ENCODE measurements around the gene ASIC4. TPM values are rescaled to one million over a fixed set of nuclear protein-coding genes. Genes with fewer than 3 reads are reported as not detected.

ASIC4 gene
- total and polyA plus RNA-seq, 7 donors = under 0.01 to 0.07 TPM; not detected in 5

GRCh38 chr2:219538504-219538951, 24.2 kb downstream of the ASIC4 start:
- H3K9me3 ChIP-seq = no peaks in the 10 kb centered on the region

DNA sequence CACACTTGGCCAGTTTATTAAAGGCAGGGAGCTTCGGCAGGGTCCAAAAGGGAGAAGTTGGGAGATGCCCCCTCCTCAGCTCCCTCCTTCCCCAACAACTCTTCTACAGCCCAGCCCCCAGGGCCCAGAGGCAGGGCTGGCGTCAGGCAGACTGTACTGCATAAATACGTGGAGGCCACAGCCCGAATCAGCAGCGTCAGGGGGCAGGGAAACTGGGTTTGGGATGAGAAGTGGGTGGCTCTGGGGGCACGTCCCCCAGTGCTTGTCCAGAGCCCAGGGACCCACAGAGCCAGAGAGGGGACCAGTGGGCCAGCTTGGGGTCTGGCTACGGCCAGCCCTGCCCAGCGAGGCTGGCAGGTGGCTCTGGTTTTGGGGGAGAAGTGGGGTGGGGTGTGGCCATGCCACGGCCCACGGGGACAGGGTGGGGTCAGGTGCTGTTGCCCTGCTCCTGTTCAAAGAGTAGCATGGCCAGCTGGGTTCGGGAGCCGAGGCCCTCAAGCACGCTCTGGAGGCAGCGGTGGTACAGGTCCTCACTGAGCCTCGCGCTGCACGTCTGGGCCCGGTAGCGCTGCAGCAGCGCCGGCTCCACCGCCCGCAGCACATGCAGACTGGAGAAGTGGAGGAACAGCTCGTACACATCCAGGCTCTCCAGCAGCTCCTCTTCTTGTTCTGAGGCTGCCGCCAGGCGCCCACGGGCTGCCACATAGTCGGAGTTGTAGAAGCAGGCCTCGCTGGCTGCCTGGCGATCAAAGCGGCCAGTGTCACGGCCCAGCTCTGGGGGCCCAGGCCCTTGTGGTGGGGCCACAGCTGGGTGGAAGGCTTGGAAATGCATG, 24.9 kb downstream of the ASIC4 start:
- Histone ChIP-seq H3K9me3 (no peaks in the 10 kb centered on the region), H3K4me3 (no peak overlapping the region), H3K27me3 (no peaks in the 10 kb centered on the region), H3K36me3 (peaks cover 6 to 30% (median 15%) of the 10 kb centered on the region in 4 donors), H3K4me1 (peaks cover 0 to 35% (median 25%) of the 10 kb centered on the region in 4 donors), H3K27ac (no peak overlapping the region)
- intact Hi-C loops (cut with DNase I) = no loop called here
- no peak for DNase-seq
- 90 to 91% methylated on average over 32 of the region's 32 CpGs for WGBS, 2 donors
- no peak for TF ChIP-seq EP300 (IDR thresholded peaks at IDR 0.05)
- TF ChIP-seq POLR2AphosphoS5 (IDR thresholded peaks at IDR 0.05) = no peak
- TF ChIP-seq POLR2A (IDR thresholded peaks at IDR 0.05) = no peak
- TF ChIP-seq CTCF (IDR thresholded peaks at IDR 0.05) = no peak

More at GRCh38 chr2:219538504-219538951, 24.2 kb downstream of the ASIC4 start:
- Histone ChIP-seq H3K4me3 (no peak overlapping the region), H3K4me1 (peaks cover 0 to 32% (median 23%) of the 10 kb centered on the region in 4 donors), H3K27ac (no peak overlapping the region), H3K27me3 (no peaks in the 10 kb centered on the region), H3K36me3 (peaks cover 6 to 30% (median 15%) of the 10 kb centered on the region in 4 donors)
- WGBS, 2 donors = 79 to 86% methylated on average over 6 of the region's 6 CpGs
- TF ChIP-seq POLR2A (IDR thresholded peaks at IDR 0.05) = no peak
- TF ChIP-seq CTCF (IDR thresholded peaks at IDR 0.05) = no peak
- TF ChIP-seq EP300 (IDR thresholded peaks at IDR 0.05) = no peak
- TF ChIP-seq POLR2AphosphoS5 (IDR thresholded peaks at IDR 0.05) = no peak
- no peak for DNase-seq
- intact Hi-C loops (cut with DNase I) = no loop called here

DNA sequence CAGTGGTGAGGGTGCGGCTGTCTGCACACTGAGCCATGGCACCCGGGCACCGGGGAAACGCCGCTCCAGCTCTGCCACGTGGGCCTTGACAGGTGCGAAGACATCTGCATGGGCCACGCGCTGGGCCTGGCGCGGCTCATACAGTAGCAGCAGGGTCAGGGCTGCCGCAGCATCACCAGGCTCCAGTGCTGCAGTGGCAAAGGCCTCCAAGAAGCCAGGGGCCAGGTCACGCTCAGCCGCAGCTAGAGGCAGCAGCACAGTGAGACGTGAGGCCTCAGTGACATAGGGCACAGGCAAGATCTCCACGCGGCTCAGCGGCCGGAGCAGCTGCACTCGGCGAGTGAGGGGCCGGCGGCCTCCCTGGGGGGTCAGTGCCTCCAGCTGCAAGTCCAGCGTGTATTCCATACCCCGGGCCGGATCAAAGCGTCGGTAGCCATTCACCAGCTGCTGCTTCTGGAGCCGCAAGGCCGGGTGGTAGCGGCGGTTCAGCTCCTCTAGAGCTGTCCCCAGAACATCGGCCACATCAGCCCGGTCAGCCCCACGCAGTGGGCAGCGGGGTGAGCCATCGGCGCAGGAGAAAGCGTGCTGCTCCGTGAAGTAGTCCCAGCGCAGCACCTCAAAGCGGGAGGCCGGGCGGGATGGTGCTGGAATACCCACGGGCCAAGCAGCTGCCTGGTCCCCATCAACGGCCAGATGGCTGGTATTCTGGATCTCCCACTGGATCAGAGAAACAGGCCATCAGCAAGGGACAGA, 25.8 kb downstream of the ASIC4 start:
- peaks cover 6 to 30% (median 15%) of the 10 kb centered on the region in 4 donors for H3K36me3 ChIP-seq
- intact Hi-C loops (cut with DNase I) = loop anchor here (2.0 to 10.0 kb wide), 2 partner anchors 103 to 245 kb away; no protein-coding TSS in a partner anchor
- DNase-seq = no peak
- H3K9me3 ChIP-seq = no peaks in the 10 kb centered on the region
- WGBS, 2 donors = 95 to 96% methylated on average over 46 of the region's 46 CpGs
- H3K27me3 ChIP-seq = no peaks in the 10 kb centered on the region
- no peak overlapping the region for H3K27ac ChIP-seq
- H3K4me3 ChIP-seq = no peak overlapping the region
- no peak for TF ChIP-seq EP300 (IDR thresholded peaks at IDR 0.05)
- no peak for TF ChIP-seq POLR2A (IDR thresholded peaks at IDR 0.05)
- no peak for TF ChIP-seq CTCF (IDR thresholded peaks at IDR 0.05)
- no peak for TF ChIP-seq POLR2AphosphoS5 (IDR thresholded peaks at IDR 0.05)
- H3K4me1 ChIP-seq = peaks cover 0 to 41% (median 31%) of the 10 kb centered on the region in 4 donors

DNA sequence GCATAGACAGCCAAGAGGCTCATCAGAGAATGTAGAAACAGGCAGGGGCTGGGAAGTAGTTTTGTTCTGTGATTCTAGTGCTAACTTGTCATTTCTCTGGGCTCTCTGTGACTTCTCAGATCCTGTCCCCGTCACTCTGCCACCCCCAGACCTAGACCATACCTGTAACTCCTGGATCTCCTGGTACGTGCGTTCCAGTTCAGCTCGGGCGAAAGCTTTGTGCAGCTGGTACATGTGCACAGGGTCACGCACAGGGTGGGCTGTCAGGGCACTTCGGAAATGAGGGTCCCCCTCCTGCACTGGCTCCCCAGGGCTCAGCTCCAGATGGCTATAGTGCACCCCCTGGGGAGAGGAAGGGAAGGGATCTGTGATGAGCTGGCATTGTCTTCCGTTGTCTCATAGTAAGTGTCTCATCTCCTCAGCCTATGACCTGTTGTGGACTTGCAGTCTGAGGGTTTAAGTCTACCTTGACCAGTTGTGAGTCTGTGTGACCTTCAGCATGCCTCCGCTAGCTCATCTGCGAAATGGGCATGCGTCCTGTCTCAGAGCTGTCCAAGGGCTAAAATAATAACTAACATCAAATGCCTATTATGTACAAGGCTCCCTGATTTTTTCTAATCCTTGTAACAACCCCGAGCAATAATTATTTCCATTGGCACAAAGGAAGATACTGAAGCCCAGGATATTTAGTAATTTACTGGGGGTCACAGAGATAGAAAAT, 26.7 kb downstream of the ASIC4 start:
- 90 to 92% methylated on average over 12 of the region's 12 CpGs for WGBS, 2 donors
- Histone ChIP-seq H3K4me3 (no peak overlapping the region), H3K27me3 (no peaks in the 10 kb centered on the region), H3K4me1 (peaks cover 0 to 41% (median 31%) of the 10 kb centered on the region in 4 donors), H3K36me3 (peaks cover 6 to 30% (median 15%) of the 10 kb centered on the region in 4 donors), H3K27ac (no peak overlapping the region), H3K9me3 (no peaks in the 10 kb centered on the region)
- DNase-seq = no peak
- intact Hi-C loops (cut with DNase I) = loop anchor here (2.0 to 10.0 kb wide), 2 partner anchors 102 to 246 kb away; no protein-coding TSS in a partner anchor
- TF ChIP-seq POLR2AphosphoS5 (IDR thresholded peaks at IDR 0.05) = no peak
- TF ChIP-seq POLR2A (IDR thresholded peaks at IDR 0.05) = no peak
- TF ChIP-seq EP300 (IDR thresholded peaks at IDR 0.05) = no peak
- no peak for TF ChIP-seq CTCF (IDR thresholded peaks at IDR 0.05)
